DOHH2 (cell line): ENCODE results near the gene MUC5AC.

ENCODE experiments used
- H3F3A ChIP-seq: fragments of 200-600 bp; sonication (generic), shearing (Covaris generic); 2 replicates; pipeline ENCODE4 v1.6.0; 2016; ENCODE audit warnings: antibody characterized with exemption, mild to moderate bottlenecking; ENCODE audit not compliant: control insufficient read depth, insufficient read depth
- H3K27ac ChIP-seq: fragments of 200-600 bp; sonication (generic); 2 replicates; pipeline ENCODE4 v1.5.1; 2014; ENCODE audit warnings: low read depth, mild to moderate bottlenecking, low read length, moderate library complexity
- H3K27me3 ChIP-seq: fragments of 200-600 bp; sonication (generic); 2 replicates; pipeline ENCODE4 v1.6.1; 2014; ENCODE audit warnings: mild to moderate bottlenecking, low read length, mixed read lengths; ENCODE audit not compliant: control insufficient read depth
- H3K36me3 ChIP-seq: fragments of 200-600 bp; sonication (generic); 2 replicates; pipeline ENCODE4 v1.6.1; 2014; ENCODE audit warnings: mild to moderate bottlenecking, low read length, moderate library complexity, mixed read lengths; ENCODE audit not compliant: control insufficient read depth
- H3K4me1 ChIP-seq: fragments of 200-600 bp; sonication (generic); 2 replicates; pipeline ENCODE4 v1.6.1; 2014; ENCODE audit warnings: mild to moderate bottlenecking, low read length, mixed read lengths; ENCODE audit not compliant: control insufficient read depth
- H3K4me2 ChIP-seq: fragments of 200-600 bp; sonication (generic); 2 replicates; pipeline ENCODE4 v1.6.0; 2014; ENCODE audit warnings: mild to moderate bottlenecking, low read length, moderate library complexity
- H3K4me3 ChIP-seq: fragments of 200-600 bp; sonication (generic); 2 replicates; pipeline ENCODE4 v1.5.1; 2014; ENCODE audit warnings: mild to moderate bottlenecking, low read length, mixed read lengths
- H3K79me2 ChIP-seq: fragments of 200-600 bp; sonication (generic); 2 replicates; pipeline ENCODE4 v1.6.1; 2014; ENCODE audit warnings: mild to moderate bottlenecking, low read length, mixed read lengths; ENCODE audit not compliant: control insufficient read depth
- H3K9me2 ChIP-seq: fragments of 200-600 bp; sonication (generic); replicated peaks from 2 replicates; pipeline ENCODE4 v1.6.1; 2014; ENCODE audit warnings: mild to moderate bottlenecking, low read length, mixed read lengths; ENCODE audit not compliant: control insufficient read depth
- H3K9me3 ChIP-seq: fragments of 200-600 bp; sonication (generic); 2 replicates; pipeline ENCODE4 v1.6.1; 2014; ENCODE audit warnings: antibody characterized with exemption, low read length, mixed read lengths; ENCODE audit not compliant: control insufficient read depth, insufficient read depth
- H4K20me1 ChIP-seq: fragments of 200-600 bp; sonication (generic); 2 replicates; pipeline ENCODE4 v1.6.0; 2014; ENCODE audit warnings: low read depth, mild to moderate bottlenecking, antibody characterized with exemption, low read length, moderate library complexity; ENCODE audit not compliant: control insufficient read depth, insufficient read depth
- CTCF ChIP-seq: fragments of 200-600 bp; sonication (generic); IDR thresholded peaks from one replicate; pipeline ENCODE4 v1.5.1; 2014; ENCODE audit warnings: antibody characterized with exemption, mild to moderate bottlenecking, low read depth, low read length; ENCODE audit not compliant: poor library complexity, severe bottlenecking
- EZH2phosphoT487 ChIP-seq: fragments of 200-600 bp; sonication (generic); IDR thresholded peaks from 2 replicates; pipeline ENCODE4 v1.6.1; 2017; ENCODE audit warnings: borderline replicate concordance, mild to moderate bottlenecking, antibody characterized with exemption, low read length, moderate library complexity, mixed read lengths

MUC5AC gene

GRCh38 chr11:1225386-1226225, 67.9 kb downstream of the MUC5AC start:
- Histone ChIP-seq H3F3A (no peaks in the 10 kb centered on the region), H3K4me3 (no peak overlapping the region), H3K4me1 (no peaks in the 10 kb centered on the region), H3K9me2 (no peaks in the 10 kb centered on the region), H3K9me3 (no peaks in the 10 kb centered on the region), H3K27ac (no peak overlapping the region), H3K4me2 (no peak overlapping the region), H3K79me2 (no peaks in the 10 kb centered on the region), H3K27me3 (no peaks in the 10 kb centered on the region), H3K36me3 (no peaks in the 10 kb centered on the region), H4K20me1 (no peaks in the 10 kb centered on the region)
- TF ChIP-seq EZH2phosphoT487 (no peak), CTCF (no peak)

- Histone ChIP-seq H3K79me2 (no peaks in the 10 kb centered on the region), H3K4me1 (no peaks in the 10 kb centered on the region), H4K20me1 (no peaks in the 10 kb centered on the region), H3K9me2 (no peaks in the 10 kb centered on the region), H3F3A (no peaks in the 10 kb centered on the region), H3K27me3 (no peaks in the 10 kb centered on the region), H3K4me3 (no peak overlapping the region), H3K27ac (no peak overlapping the region), H3K9me3 (no peaks in the 10 kb centered on the region), H3K36me3 (no peaks in the 10 kb centered on the region), H3K4me2 (no peak overlapping the region)
- TF ChIP-seq EZH2phosphoT487 (no peak), CTCF (peak; percentile 24)
These were observed 68.7 kb downstream of the MUC5AC start for GRCh38 chr11:1226226-1226985.

GRCh38 chr11:1226986-1227550, 69.3 kb downstream of the MUC5AC start:
- H3K4me3 ChIP-seq = no peak overlapping the region
- H3K27ac ChIP-seq = no peak overlapping the region
- no peaks in the 10 kb centered on the region for H3K27me3 ChIP-seq
- no peaks in the 10 kb centered on the region for H3K9me2 ChIP-seq
- H3K79me2 ChIP-seq = no peaks in the 10 kb centered on the region
- H3K4me1 ChIP-seq = no peaks in the 10 kb centered on the region
- no peaks in the 10 kb centered on the region for H3K36me3 ChIP-seq
- no peaks in the 10 kb centered on the region for H4K20me1 ChIP-seq
- TF ChIP-seq EZH2phosphoT487 (no peak), CTCF (no peak)
- H3K9me3 ChIP-seq = no peaks in the 10 kb centered on the region
- H3K4me2 ChIP-seq = no peak overlapping the region
- H3F3A ChIP-seq = no peaks in the 10 kb centered on the region
